ENCODE data around the gene TBCK. TPM values are rescaled to one million over a fixed set of nuclear protein-coding genes. Genes with fewer than 3 reads are reported as not detected.

Gene TBCK
- total and polyA plus RNA-seq, 2 experiments from 2014 or later = 13.9 to 28.9 TPM

DNA sequence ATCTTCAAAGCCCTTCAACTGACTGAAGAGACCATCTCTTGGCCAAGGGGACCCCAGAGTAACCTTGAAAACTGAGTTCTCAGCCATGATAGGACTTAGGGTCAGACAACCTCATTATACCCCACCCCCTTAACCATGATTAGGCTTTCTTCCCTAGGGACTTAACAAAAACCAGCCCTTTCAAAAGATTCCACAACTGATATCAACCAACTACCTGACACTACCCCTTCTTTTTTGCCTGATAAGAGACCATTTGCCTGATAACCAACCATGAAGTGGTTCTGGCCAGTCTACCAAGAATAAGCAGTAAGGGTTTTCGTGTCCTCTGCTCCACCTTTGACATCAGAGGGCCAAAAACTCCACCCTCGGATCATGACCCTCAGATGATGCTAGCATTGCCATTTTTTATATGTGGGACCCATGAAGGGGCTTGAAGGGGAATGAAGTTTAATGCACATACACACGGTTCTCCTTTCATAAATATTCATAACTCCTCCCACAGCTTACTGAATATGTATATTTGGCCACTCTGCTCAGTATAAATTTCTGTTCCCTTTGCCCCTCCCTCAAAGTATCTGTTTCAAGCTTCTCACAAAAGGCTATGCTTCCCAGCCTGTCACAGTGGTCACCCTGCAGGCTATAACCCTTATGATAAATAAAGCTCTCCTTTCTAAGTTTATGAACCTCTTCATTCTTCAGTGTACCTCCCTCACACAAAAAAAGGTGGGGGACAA is 12.3 kb downstream of the TBCK start (continued):
- TF ChIP-seq, protein P1, sequence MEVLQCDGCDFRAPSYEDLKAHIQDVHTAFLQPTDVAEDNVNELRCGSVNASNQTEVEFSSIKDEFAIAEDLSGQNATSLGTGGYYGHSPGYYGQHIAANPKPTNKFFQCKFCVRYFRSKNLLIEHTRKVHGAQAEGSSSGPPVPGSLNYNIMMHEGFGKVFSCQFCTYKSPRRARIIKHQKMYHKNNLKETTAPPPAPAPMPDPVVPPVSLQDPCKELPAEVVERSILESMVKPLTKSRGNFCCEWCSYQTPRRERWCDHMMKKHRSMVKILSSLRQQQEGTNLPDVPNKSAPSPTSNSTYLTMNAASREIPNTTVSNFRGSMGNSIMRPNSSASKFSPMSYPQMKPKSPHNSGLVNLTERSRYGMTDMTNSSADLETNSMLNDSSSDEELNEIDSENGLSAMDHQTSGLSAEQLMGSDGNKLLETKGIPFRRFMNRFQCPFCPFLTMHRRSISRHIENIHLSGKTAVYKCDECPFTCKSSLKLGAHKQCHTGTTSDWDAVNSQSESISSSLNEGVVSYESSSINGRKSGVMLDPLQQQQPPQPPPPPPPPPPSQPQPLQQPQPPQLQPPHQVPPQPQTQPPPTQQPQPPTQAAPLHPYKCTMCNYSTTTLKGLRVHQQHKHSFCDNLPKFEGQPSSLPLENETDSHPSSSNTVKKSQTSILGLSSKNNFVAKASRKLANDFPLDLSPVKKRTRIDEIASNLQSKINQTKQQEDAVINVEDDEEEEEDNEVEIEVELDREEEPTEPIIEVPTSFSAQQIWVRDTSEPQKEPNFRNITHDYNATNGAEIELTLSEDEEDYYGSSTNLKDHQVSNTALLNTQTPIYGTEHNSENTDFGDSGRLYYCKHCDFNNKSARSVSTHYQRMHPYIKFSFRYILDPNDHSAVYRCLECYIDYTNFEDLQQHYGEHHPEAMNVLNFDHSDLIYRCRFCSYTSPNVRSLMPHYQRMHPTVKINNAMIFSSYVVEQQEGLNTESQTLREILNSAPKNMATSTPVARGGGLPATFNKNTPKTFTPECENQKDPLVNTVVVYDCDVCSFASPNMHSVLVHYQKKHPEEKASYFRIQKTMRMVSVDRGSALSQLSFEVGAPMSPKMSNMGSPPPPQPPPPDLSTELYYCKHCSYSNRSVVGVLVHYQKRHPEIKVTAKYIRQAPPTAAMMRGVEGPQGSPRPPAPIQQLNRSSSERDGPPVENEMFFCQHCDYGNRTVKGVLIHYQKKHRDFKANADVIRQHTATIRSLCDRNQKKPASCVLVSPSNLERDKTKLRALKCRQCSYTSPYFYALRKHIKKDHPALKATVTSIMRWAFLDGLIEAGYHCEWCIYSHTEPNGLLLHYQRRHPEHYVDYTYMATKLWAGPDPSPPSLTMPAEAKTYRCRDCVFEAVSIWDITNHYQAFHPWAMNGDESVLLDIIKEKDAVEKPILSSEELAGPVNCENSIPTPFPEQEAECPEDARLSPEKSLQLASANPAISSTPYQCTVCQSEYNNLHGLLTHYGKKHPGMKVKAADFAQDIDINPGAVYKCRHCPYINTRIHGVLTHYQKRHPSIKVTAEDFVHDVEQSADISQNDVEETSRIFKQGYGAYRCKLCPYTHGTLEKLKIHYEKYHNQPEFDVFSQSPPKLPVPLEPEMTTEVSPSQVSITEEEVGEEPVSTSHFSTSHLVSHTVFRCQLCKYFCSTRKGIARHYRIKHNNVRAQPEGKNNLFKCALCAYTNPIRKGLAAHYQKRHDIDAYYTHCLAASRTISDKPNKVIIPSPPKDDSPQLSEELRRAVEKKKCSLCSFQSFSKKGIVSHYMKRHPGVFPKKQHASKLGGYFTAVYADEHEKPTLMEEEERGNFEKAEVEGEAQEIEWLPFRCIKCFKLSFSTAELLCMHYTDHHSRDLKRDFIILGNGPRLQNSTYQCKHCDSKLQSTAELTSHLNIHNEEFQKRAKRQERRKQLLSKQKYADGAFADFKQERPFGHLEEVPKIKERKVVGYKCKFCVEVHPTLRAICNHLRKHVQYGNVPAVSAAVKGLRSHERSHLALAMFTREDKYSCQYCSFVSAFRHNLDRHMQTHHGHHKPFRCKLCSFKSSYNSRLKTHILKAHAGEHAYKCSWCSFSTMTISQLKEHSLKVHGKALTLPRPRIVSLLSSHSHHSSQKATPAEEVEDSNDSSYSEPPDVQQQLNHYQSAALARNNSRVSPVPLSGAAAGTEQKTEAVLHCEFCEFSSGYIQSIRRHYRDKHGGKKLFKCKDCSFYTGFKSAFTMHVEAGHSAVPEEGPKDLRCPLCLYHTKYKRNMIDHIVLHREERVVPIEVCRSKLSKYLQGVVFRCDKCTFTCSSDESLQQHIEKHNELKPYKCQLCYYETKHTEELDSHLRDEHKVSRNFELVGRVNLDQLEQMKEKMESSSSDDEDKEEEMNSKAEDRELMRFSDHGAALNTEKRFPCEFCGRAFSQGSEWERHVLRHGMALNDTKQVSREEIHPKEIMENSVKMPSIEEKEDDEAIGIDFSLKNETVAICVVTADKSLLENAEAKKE (CRISPR knock-in tag; IDR thresholded peaks at IDR 0.05) = no peak

DNA sequence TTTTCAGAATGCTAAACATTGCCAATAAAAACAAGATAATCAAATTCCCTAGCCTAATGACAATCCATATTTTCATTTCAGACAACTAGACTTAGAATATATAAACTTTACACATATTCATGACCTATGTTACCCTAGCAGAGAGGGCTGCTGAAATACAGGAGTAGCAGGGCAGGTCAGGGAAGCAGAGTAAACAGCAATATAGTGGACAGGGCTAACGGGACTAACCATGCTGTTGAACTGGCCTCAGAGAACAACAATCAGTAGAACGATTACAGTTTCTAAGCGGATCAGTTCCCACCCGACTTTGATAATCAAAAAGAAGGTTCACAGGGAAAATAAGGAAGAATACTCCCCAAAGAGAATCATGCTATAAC is 14.0 kb downstream of the TBCK start:
- Mint-ChIP-seq H3K4me1 (peaks cover 40% of the 10 kb centered on the region), H3K27me3 (ENCODE audit: insufficient read depth, low read depth, poor library complexity) (no peaks in the 10 kb centered on the region), H3K36me3 (ENCODE audit: low read depth) (peaks cover 12% of the 10 kb centered on the region; the same call in 2 of the 3 replicates), H3K9me3 (no peaks in the 10 kb centered on the region), H3K4me3 (no peak overlapping the region), H3K27ac (peak overlapping the region; percentile 87)
- H3K36me3 ChIP-seq (ENCODE audit: insufficient read depth) = 0 out of 2 replicates have a peak, but pooled peaks cover 4% of the 10 kb centered on the region
- H3K79me2 ChIP-seq (replicated peaks; ENCODE audit: insufficient read depth) = peaks cover 13% of the 10 kb centered on the region; the same call in 1 of the 2 replicates
- H2AFZ ChIP-seq = no peak overlapping the region
- H3F3A ChIP-seq (replicated peaks; ENCODE audit: low read depth) = no peaks in the 10 kb centered on the region
- no peaks in the 10 kb centered on the region for H3K27me3 ChIP-seq (ENCODE audit: insufficient read depth)
- H3K4me3 ChIP-seq = no peak overlapping the region
- H3K4me2 ChIP-seq = peak overlapping the region; percentile 3; the same call in 1 of the 2 replicates
- H3K9me2 ChIP-seq (ENCODE audit: insufficient read depth) = no peaks in the 10 kb centered on the region
- no peak for DNase-seq (ENCODE audit: low spot score)
- no peaks in the 10 kb centered on the region for H4K20me1 ChIP-seq (replicated peaks; ENCODE audit: insufficient read depth)
- ATAC-seq = peak; percentile 61
- peak overlapping the region; percentile 27; the same call in 1 of the 2 replicates for H3K27ac ChIP-seq (ENCODE audit: low read depth)
- TF ChIP-seq POLR2AphosphoS5 (IDR thresholded peaks at IDR 0.05; ENCODE audit: low read depth) = no peak
- H3K4me1 ChIP-seq (ENCODE audit: insufficient read depth) = peaks cover 42% of the 10 kb centered on the region

Data from GM23338 (cell line).